Epithelial cell of proximal tubule (primary cell): ENCODE results near the gene TPO. TPM values are rescaled to one million over a fixed set of nuclear protein-coding genes. Genes with fewer than 3 reads are reported as not detected.

Source experiments
- DNase-seq: peaks from one replicate; pipeline ENCODE4 v3.0.0-alpha.2; 2011; ENCODE audit warnings: low read depth
- H3K4me3 ChIP-seq: 2 replicates; pipeline ENCODE4 v1.5.1; 2011; ENCODE audit warnings: low read depth, mild to moderate bottlenecking, low read length
- total RNA-seq: library from RNA; depleted of rRNA; stranded (reverse); fragments of >200 nt; gene quantifications from 2 replicates; pipeline ENCODE4 v1.2.3, GENCODE V29; 2015
- TF ChIP-seq, protein P1 (sequence below): conservative IDR thresholded peaks from 2 replicates; pipeline ENCODE4 v1.5.1; 2012; ENCODE audit warnings: low read depth, mild to moderate bottlenecking, low read length

TPO gene
- total RNA-seq, 1 donor from 2014 or later = not detected

GRCh38 chr2:1418566-1418965 is 5.3 kb downstream of the TPO start:
- DNase-seq = no peak
- TF ChIP-seq, protein P1, sequence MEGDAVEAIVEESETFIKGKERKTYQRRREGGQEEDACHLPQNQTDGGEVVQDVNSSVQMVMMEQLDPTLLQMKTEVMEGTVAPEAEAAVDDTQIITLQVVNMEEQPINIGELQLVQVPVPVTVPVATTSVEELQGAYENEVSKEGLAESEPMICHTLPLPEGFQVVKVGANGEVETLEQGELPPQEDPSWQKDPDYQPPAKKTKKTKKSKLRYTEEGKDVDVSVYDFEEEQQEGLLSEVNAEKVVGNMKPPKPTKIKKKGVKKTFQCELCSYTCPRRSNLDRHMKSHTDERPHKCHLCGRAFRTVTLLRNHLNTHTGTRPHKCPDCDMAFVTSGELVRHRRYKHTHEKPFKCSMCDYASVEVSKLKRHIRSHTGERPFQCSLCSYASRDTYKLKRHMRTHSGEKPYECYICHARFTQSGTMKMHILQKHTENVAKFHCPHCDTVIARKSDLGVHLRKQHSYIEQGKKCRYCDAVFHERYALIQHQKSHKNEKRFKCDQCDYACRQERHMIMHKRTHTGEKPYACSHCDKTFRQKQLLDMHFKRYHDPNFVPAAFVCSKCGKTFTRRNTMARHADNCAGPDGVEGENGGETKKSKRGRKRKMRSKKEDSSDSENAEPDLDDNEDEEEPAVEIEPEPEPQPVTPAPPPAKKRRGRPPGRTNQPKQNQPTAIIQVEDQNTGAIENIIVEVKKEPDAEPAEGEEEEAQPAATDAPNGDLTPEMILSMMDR = no peak
- no peak overlapping the region for H3K4me3 ChIP-seq

- TF ChIP-seq, protein P1 = no peak
- no peak overlapping the region for H3K4me3 ChIP-seq
- DNase-seq = no peak
Observed at GRCh38 chr2:1420746-1421480, 7.7 kb downstream of the TPO start.

DNA sequence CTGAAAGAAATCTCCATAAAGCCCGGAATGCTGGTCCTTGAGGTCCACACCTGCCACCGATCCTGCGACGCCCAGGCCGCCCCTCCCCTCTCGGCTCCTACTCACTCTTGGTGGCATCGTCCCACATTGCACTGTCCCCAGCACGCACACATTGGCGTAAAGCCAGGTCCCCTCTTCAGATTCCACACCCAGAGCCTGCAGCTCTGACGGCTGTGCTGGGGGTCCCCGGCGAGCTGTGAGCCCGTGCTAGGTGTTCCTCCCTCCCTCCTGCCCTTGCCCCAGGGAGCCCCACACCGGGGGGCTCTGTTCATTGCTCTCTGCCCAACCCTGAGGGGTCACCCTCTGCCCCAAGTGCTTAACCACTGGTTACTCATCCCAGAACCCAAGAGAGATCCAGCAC is 8.5 kb downstream of the TPO start:
- DNase-seq = no peak
- no peak overlapping the region for H3K4me3 ChIP-seq
- TF ChIP-seq, protein P1 = no peak

- TF ChIP-seq, protein P1 = no peak
- no peak overlapping the region for H3K4me3 ChIP-seq
- DNase-seq = no peak
Observed at GRCh38 chr2:1422131-1422530, 8.9 kb downstream of the TPO start.

- TF ChIP-seq, protein P1 = no peak
- no peak overlapping the region for H3K4me3 ChIP-seq
- no peak for DNase-seq
Observed at GRCh38 chr2:1422716-1423285, 9.5 kb downstream of the TPO start.

DNA sequence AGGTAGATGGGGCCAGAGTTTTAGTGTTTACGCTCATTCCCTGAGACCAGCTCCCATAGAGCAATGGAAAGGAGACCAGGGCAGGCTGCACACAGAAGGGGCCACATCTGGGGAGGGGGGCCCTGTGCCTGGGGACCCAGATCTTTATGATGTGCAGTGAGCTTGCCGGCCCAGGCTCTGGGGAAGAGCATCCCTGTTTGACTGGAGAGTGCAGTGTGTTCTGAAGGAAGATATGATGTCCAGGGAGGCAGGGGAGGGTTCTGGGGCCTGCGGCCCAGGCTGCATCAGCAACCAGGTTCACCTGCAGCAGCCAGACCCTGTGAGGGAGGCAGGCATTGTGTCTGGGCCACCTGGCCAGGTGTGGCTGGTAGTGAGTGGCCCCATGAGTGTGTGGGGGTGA is 13.8 kb downstream of the TPO start:
- H3K4me3 ChIP-seq = no peak overlapping the region
- TF ChIP-seq, protein P1 = no peak
- no peak for DNase-seq

DNA sequence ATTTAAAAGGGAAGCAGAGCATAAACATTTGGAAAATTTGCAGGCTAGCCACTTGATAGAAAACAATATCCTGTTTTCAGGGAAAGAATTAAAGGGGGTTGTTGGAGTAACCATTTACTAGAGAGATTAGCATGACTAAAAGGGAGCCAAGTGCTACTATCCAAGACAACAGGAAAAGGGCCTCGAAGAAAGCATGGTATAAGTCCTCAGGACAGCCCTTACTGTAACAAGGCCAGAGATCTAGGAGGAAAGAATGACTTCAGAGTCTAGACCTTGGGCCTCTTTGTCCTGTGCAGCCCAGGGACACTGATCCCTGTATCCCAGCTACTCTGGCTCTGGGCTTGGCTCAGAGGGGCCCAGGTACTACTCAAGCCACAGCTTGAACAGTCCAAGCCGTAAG is 16.6 kb downstream of the TPO start:
- no peak overlapping the region for H3K4me3 ChIP-seq
- TF ChIP-seq, protein P1 = no peak
- DNase-seq = no peak
